BE2C (cell line): Measurements from ENCODE around the gene GPR55.

Experiments used
- DNase-seq: peaks from one replicate; pipeline ENCODE4 v3.0.0-alpha.2; 2020
- H3K27me3 ChIP-seq: fragments of 250-450 bp; sonication (Bioruptor Pico); 2 replicates; pipeline ENCODE4 v1.5.1; 2020; ENCODE audit warnings: mild to moderate bottlenecking
- H3K36me3 ChIP-seq: fragments of 250-450 bp; sonication (Bioruptor Pico); 2 replicates; pipeline ENCODE4 v1.5.1; 2020; ENCODE audit warnings: mild to moderate bottlenecking
- H3K4me1 ChIP-seq: fragments of 250-450 bp; sonication (Bioruptor Pico); 2 replicates; pipeline ENCODE4 v1.5.1; 2020
- H3K4me3 ChIP-seq: 2 replicates; pipeline ENCODE4 v1.5.1; 2011; ENCODE audit warnings: low read depth, low read length
- H3K9me3 ChIP-seq: fragments of 250-450 bp; sonication (Bioruptor Pico); 2 replicates; pipeline ENCODE4 v1.5.1; 2020
- TF ChIP-seq, protein P1 (sequence below): IDR thresholded peaks from 2 replicates; pipeline ENCODE4 v1.5.1; 2012; ENCODE audit warnings: mild to moderate bottlenecking, low read depth, low read length

The GPR55 gene

DNA sequence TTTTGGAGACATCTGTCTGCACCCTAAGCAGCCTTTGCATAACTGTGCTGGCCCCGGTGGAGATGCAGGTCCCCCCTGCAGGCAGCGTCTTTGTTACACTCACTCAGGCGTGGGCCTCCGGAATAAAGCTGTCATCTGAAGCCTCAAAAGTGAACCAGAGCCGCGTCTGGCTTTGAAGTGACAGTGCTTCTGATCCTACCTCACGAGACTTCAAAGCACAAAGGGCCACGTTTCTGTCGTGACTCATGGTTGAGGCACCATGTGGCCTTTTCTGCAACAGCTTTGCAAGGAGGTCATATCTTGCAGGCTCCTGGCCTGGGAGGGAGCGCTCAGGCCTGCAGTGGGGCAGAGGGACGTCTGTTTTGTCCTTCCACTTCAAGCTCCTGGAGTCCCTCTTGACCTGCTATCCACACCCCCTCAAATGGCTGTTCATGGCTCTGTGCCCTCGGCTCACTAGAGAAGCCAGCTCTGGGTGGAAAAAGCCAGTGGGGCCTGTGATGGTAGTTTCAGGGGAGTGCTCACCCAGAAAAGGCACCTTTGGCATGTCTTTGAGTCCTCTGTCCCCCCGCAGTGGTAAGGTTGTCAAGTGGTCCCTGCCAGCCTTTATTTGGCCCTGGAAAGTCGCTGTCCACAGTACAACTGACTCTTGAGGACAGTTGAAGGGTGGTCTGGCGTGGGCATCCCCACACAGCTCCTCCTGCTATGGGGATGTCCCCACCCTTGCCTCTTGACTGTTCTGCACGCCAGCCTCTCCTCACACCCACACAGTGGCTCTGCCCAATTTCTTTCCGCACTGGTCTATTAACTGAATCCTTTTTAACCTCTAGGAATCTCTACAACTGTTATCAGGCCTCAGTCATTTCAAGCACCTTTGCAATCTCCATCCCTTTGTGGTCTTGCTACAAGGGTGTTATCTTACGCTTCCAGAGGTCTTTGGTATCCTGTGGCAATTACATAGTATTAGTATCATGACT is 19.3 kb downstream of the GPR55 start:
- Histone ChIP-seq H3K27me3 (no peaks in the 10 kb centered on the region), H3K9me3 (no peaks in the 10 kb centered on the region), H3K4me1 (peaks cover 4% of the 10 kb centered on the region; the same call in 1 of the 2 replicates), H3K36me3 (no peaks in the 10 kb centered on the region), H3K4me3 (no peak overlapping the region)
- DNase-seq, result peak; percentile 18
- TF ChIP-seq, protein P1, sequence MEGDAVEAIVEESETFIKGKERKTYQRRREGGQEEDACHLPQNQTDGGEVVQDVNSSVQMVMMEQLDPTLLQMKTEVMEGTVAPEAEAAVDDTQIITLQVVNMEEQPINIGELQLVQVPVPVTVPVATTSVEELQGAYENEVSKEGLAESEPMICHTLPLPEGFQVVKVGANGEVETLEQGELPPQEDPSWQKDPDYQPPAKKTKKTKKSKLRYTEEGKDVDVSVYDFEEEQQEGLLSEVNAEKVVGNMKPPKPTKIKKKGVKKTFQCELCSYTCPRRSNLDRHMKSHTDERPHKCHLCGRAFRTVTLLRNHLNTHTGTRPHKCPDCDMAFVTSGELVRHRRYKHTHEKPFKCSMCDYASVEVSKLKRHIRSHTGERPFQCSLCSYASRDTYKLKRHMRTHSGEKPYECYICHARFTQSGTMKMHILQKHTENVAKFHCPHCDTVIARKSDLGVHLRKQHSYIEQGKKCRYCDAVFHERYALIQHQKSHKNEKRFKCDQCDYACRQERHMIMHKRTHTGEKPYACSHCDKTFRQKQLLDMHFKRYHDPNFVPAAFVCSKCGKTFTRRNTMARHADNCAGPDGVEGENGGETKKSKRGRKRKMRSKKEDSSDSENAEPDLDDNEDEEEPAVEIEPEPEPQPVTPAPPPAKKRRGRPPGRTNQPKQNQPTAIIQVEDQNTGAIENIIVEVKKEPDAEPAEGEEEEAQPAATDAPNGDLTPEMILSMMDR, result no peak

DNA sequence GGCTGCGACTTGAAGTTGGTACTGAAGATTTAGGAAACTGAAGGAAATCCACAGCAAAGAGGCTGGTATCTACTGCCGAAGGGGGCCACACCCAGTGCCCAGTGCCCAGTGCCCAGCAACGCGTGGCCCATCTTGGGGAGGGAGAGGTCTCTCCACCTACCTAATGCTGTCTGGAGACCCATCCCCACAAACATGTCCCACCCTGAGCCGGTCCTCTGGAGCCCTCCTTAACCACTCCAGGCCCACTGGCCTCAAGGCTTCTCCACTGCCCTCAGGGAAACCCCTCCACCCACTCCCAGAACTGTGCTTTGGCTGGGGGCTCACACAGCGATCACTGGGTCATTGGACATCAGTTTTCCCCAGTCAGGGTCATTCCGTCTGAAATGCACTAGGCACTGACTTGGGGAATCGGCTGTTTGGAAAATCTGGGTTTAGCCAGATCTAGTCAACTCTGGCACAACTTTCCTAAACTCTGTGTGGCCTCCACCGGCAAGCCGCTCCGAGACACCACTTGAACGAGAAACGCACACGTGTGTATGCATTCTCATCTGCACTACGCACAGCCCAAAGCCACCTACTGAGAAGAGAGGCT is 20.1 kb downstream of the GPR55 start:
- TF ChIP-seq, protein P1, result no peak
- peak; percentile 1 for DNase-seq
- Histone ChIP-seq H3K36me3 (no peaks in the 10 kb centered on the region), H3K4me1 (peaks cover 4% of the 10 kb centered on the region; the same call in 1 of the 2 replicates), H3K9me3 (no peaks in the 10 kb centered on the region), H3K27me3 (no peaks in the 10 kb centered on the region), H3K4me3 (no peak overlapping the region)

DNA sequence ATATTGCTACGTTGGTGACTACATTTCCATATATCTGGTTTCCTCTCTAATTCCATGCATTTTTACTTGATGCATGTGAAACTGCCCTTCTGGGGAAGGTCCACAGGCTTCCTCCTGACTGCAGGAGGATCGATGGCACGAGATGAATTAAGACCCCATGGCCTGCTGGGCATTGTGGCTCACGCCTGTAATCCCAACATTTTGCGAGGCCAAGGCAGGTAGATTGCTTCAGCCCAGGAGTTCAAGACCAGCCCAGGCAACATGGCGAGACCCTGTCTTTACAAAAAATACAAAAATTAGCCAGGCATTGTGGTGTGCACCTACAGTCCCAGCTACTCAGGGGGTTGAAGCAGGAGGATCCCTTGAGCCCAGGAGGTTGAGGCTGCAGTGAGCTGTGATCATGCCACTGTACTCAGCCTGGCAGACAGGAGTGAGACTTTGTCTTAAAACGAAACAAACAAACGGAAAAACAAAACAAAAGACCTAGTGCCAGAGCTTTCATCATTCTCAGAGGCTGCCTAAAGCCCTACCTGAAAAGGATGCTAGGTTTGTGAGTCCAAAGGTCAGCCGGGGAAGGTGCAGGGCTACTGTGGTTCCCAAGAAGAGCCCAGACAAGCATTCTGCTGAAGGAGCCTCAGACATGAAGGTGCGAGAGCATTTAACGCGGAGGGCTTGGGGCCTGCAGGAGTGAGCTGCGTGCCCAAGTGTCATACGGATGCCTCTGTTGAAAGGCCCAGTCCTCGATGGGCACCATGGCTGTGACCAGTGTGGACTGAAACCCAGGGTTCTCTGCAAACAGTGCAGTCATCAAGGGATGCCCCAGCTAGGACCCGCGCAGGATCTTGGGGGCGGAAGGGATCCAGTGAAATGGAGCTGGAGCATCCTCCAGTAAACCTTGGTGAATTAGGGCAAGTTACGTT is 21.6 kb downstream of the GPR55 start:
- Histone ChIP-seq H3K27me3 (no peaks in the 10 kb centered on the region), H3K4me1 (peaks cover under 1% of the 10 kb centered on the region; the same call in 1 of the 2 replicates), H3K4me3 (no peak overlapping the region), H3K36me3 (no peaks in the 10 kb centered on the region), H3K9me3 (no peaks in the 10 kb centered on the region)
- TF ChIP-seq, protein P1, result no peak
- peak; percentile 3 for DNase-seq

DNA sequence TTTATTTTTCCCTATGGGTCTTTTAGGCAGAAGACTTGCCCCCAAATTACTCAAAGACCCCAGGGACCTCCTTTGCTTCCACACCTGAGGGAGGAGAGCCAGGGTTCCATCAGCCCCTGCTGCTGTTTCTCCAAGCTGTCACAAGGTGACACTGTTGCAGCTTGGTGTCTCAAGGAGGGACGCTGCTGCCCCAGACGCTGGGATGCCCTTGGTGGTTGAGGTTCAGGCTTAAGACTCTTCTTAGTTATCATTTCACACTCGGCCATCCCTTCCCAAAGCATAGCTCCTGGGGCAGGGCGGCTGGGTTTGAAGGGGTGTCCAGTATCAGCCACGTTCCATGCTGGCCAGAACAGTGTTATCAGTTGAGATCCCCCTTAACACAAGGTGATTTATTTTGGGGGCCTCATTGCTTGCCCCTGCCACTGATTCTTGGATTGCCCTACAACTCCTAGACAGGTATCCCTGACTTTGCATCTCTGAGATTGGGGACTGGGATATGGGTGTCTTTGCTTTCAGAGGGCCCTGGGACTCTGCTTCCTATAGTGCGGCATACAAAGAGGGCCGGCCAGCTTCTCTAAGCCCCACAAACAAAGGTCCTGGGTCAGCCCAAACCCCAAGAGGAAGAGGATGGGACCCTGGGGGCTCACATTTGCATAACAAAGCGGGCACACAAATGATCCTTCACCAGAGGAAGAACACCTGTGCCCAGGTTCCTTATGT is 22.7 kb downstream of the GPR55 start:
- Histone ChIP-seq H3K27me3 (no peaks in the 10 kb centered on the region), H3K4me3 (no peak overlapping the region), H3K36me3 (no peaks in the 10 kb centered on the region), H3K4me1 (no peaks in the 10 kb centered on the region), H3K9me3 (no peaks in the 10 kb centered on the region)
- TF ChIP-seq, protein P1, result peak; percentile 80
- DNase-seq, result peak; percentile 50

DNA sequence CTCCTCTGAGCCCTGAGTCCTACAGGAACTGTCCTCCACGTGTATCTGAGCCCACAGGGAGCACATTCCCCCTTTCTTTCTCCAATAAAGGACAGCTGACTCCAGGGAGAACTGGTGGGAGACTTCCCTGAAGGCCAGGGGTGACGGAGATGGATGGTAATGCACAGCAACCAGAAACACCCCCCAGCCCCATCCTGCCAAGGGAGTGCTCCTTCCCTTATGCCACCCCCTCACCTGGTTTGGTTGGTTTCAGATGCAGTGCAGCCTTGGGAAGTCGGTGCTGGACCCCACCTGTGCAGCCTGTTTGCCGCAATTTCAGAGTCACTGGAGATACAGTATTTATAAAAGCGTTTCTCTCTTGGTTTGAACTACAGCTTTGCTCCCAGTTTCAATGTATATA is 24.0 kb downstream of the GPR55 start:
- no peaks in the 10 kb centered on the region for H3K36me3 ChIP-seq
- H3K4me3 ChIP-seq, result no peak overlapping the region
- no peak for DNase-seq
- TF ChIP-seq, protein P1, result no peak
- no peaks in the 10 kb centered on the region for H3K27me3 ChIP-seq
- no peaks in the 10 kb centered on the region for H3K9me3 ChIP-seq
- no peaks in the 10 kb centered on the region for H3K4me1 ChIP-seq
